Measurements from ENCODE around the gene LMX1A. TPM values are rescaled to one million over a fixed set of nuclear protein-coding genes. Genes with fewer than 3 reads are reported as not detected.

The LMX1A gene
- total and polyA plus RNA-seq, 2 of the 13 experiments (the other 11 are each of a cell fraction or from before 2014, with no cell fraction given) = 0.07 TPM; not detected in 1

GRCh38 chr1:165259236-165259635, 97.3 kb downstream of the LMX1A start (continued):
- TF ChIP-seq TRAFD1 (CRISPR knock-in tag; IDR thresholded peaks at IDR 0.05; ENCODE audit: borderline replicate concordance) = no peak
- TF ChIP-seq, protein P1, sequence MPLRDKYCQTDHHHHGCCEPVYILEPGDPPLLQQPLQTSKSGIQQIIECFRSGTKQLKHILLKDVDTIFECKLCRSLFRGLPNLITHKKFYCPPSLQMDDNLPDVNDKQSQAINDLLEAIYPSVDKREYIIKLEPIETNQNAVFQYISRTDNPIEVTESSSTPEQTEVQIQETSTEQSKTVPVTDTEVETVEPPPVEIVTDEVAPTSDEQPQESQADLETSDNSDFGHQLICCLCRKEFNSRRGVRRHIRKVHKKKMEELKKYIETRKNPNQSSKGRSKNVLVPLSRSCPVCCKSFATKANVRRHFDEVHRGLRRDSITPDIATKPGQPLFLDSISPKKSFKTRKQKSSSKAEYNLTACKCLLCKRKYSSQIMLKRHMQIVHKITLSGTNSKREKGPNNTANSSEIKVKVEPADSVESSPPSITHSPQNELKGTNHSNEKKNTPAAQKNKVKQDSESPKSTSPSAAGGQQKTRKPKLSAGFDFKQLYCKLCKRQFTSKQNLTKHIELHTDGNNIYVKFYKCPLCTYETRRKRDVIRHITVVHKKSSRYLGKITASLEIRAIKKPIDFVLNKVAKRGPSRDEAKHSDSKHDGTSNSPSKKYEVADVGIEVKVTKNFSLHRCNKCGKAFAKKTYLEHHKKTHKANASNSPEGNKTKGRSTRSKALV (CRISPR knock-in tag; IDR thresholded peaks at IDR 0.05) = no peak
- no peak for TF ChIP-seq EZH2 (conservative IDR thresholded peaks at IDR 0.05; ENCODE audit: low read depth, low read length)
- TF ChIP-seq MAZ (IDR thresholded peaks at IDR 0.05; ENCODE audit: borderline replicate concordance, low read depth, low read length) = no peak
- TF ChIP-seq MAZ (CRISPR knock-in tag; IDR thresholded peaks at IDR 0.05; ENCODE audit: low read depth) = no peak
- TF ChIP-seq POLR2AphosphoS5 (IDR thresholded peaks at IDR 0.05; ENCODE audit: low read depth, low read length) = no peak
- TF ChIP-seq ZNF441 (CRISPR knock-in tag; IDR thresholded peaks at IDR 0.05; ENCODE audit: borderline replicate concordance) = no peak
- TF ChIP-seq ZBTB7A (CRISPR knock-in tag; IDR thresholded peaks at IDR 0.05) = 0 out of 2 replicates have a peak, but pooled peaks have one; percentile 26
- TF ChIP-seq NONO (IDR thresholded peaks at IDR 0.05) = no peak
- TF ChIP-seq NONO (CRISPR knock-in tag; conservative IDR thresholded peaks at IDR 0.05) = no peak
- peak; percentile 65; the same call in 1 of the 2 replicates for TF ChIP-seq HMG20A (CRISPR knock-in tag; IDR thresholded peaks at IDR 0.05; ENCODE audit: borderline replicate concordance)
- TF ChIP-seq PRPF4 (IDR thresholded peaks at IDR 0.05; ENCODE audit: low read depth, low read length, poor library complexity, severe bottlenecking) = no peak
- TF ChIP-seq CEBPB (IDR thresholded peaks at IDR 0.05; ENCODE audit: borderline replicate concordance, low read depth, low read length) = peak; percentile 82
- TF ChIP-seq HNF4A (CRISPR knock-in tag; IDR thresholded peaks at IDR 0.05) = peak; percentile 15; the same call in 1 of the 2 replicates
- TF ChIP-seq GABPA (IDR thresholded peaks at IDR 0.05; ENCODE audit: low read depth, low read length) = no peak
- peak; percentile 38; the same call in 1 of the 2 replicates for TF ChIP-seq GABPA (CRISPR knock-in tag; IDR thresholded peaks at IDR 0.05; ENCODE audit: low read depth)
- no peak for TF ChIP-seq NFIC (IDR thresholded peaks at IDR 0.05; ENCODE audit: low read length)
- TF ChIP-seq ZFAT (CRISPR knock-in tag; conservative IDR thresholded peaks at IDR 0.05) = no peak
- peak; percentile 88 for TF ChIP-seq FOXA3 (CRISPR knock-in tag; IDR thresholded peaks at IDR 0.05)
- TF ChIP-seq ZNF556 (CRISPR knock-in tag; IDR thresholded peaks at IDR 0.05; ENCODE audit: borderline replicate concordance) = no peak
- TF ChIP-seq ZNF776 (CRISPR knock-in tag; IDR thresholded peaks at IDR 0.05) = no peak
- TF ChIP-seq ZNF317 (CRISPR knock-in tag; IDR thresholded peaks at IDR 0.05) = 0 out of 2 replicates have a peak, but pooled peaks have one; percentile 29
- TF ChIP-seq NRL (CRISPR knock-in tag; IDR thresholded peaks at IDR 0.05; ENCODE audit: borderline replicate concordance) = no peak
- no peak for TF ChIP-seq ZNF772 (CRISPR knock-in tag; IDR thresholded peaks at IDR 0.05)
- TF ChIP-seq HMG20B (CRISPR knock-in tag; conservative IDR thresholded peaks at IDR 0.05) = no peak
- TF ChIP-seq TEAD2 (CRISPR knock-in tag; IDR thresholded peaks at IDR 0.05) = no peak
- no peak for TF ChIP-seq HNF4G (IDR thresholded peaks at IDR 0.05; ENCODE audit: borderline replicate concordance, low read depth, low read length)
- no peak for TF ChIP-seq HNF4G (CRISPR knock-in tag; IDR thresholded peaks at IDR 0.05; ENCODE audit: borderline replicate concordance, low read depth)
- no peak for TF ChIP-seq MNT (IDR thresholded peaks at IDR 0.05)
- no peak for TF ChIP-seq ZNF282 (IDR thresholded peaks at IDR 0.05; ENCODE audit: partially characterized antibody)
